Fibroblast of lung (primary cell): ENCODE measurements around the gene CCDC6.
"Not testable (repeated sequence)": the region's sequence is repeated elsewhere in the genome, so short reads cannot be mapped to it uniquely, and the experiment has no call there.

Experiments used
- CTCF ChIP-seq, 2 donors: IDR thresholded peaks in 1 of 2; conservative IDR thresholded peaks in 1 of 2; 1 replicate in 1 of 2; 2 replicates in 1 of 2; pipeline ENCODE4 v1.5.1; 2011 to 2012; ENCODE audit warnings: low read length in 2 of 2, control low read depth in 1 of 2, inconsistent platforms in 1 of 2, low read depth in 1 of 2, mild to moderate bottlenecking in 1 of 2
- EZH2 ChIP-seq: IDR thresholded peaks from 2 replicates; pipeline ENCODE4 v1.5.1; 2012; ENCODE audit warnings: low read length, control low read depth, mild to moderate bottlenecking; ENCODE audit errors: missing control alignments

GRCh38 chr10:59744762-59745161 is 161.6 kb downstream of the CCDC6 start:
- not testable (repeated sequence) for TF ChIP-seq CTCF (conservative IDR thresholded peaks at IDR 0.05 in 1 of 2, IDR thresholded peaks at IDR 0.05 in 1 of 2; ENCODE audit: low read depth in 1 of 2, low read length in 2 of 2); EZH2
